GM18498 (cell line): ENCODE data around the gene PADI2.

Experiments
- ATAC-seq: cut with Tn5 transposase; IDR thresholded peaks from one replicate; pipeline ENCODE4 v1.9.1; 2021; ENCODE audit warnings: mild to moderate bottlenecking, moderate library complexity; ENCODE audit not compliant: unreplicated experiment

The PADI2 gene

DNA sequence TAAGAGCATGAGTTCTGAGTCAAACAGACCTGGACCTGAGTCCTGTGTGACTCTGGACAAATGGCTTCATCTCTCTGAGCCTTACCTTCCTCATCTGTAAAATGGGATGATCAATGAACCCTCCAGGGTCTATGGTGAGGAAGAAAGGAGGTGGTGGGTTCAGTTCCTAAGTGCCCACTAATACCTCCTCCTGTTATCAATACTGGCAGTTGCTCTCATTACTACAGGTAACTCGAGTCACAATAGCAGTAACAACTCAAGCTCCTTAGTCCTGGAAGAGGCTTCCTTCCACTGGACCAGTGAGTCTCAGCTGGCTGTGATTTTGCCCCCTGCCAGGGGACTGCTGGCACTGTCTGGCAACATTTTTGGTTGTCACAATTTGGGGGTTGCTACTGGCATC, 2.6 kb downstream of the PADI2 start:
- no peak for ATAC-seq

GRCh38 chr1:17113963-17114362, 5.3 kb downstream of the PADI2 start:
- no peak for ATAC-seq

DNA sequence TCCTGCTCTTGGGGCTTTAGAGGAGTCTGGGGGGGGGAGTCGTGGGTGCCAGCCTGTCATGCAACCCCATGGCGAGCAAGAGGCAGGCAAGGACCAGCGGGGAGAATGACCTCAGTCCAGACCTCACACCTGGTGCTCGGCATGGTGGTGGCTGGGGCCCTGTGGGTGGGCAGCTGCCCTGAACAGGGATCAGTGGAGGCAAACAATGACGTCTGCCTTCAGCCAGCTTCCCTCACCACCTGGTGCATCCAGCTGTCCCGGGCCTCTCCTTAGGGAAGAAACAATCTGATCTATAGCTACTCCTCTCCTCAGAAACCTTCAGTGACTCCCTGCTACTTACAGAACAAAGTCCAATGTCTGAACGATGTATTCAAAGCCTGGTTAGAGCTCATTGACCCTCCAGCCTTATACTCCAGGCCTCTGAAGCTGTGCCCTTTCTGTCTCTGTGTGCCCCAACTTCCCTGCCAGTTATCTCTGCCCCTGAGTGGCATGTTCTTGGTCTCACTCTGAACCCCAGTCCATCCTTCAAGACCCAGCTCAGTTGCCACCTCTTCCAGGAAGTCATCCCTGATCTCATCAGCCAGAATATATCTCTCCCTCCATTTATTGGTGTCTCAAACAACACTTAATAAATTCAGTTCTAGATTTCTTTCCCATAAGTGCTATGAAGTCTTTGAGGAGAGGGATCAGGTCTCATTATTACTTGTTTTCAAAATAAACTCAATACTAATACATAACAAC, 6.6 kb downstream of the PADI2 start:
- ATAC-seq = no peak

GRCh38 chr1:17112076-17112475, 7.2 kb downstream of the PADI2 start:
- no peak for ATAC-seq

- ATAC-seq = no peak
Measured at GRCh38 chr1:17110555-17110926, 8.7 kb downstream of the PADI2 start.

GRCh38 chr1:17109892-17110554, 9.2 kb downstream of the PADI2 start:
- ATAC-seq = no peak

- ATAC-seq = no peak
Measured at GRCh38 chr1:17108786-17109185, 10.5 kb downstream of the PADI2 start.

DNA sequence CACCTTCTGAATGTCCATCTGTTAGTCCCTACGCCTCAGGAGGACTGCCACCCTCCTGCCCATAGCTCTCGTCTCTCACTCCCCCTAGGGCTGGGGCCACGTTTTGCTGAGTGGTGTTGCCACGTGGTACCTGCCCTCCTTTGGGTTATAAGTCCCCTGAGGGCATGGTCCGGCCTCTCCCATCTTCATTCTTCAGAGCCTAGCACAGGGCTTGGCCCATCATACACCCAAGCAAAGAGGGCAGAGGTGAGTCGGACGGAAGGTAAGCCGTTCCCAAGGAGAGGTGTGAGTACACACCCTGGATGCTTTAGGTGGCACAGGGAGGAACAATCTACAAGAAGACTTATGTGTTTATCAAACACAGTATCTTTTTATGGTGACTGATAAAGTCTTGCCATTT, 10.9 kb downstream of the PADI2 start:
- no peak for ATAC-seq

- no peak for ATAC-seq
Measured at GRCh38 chr1:17104782-17105181, 14.5 kb downstream of the PADI2 start.

DNA sequence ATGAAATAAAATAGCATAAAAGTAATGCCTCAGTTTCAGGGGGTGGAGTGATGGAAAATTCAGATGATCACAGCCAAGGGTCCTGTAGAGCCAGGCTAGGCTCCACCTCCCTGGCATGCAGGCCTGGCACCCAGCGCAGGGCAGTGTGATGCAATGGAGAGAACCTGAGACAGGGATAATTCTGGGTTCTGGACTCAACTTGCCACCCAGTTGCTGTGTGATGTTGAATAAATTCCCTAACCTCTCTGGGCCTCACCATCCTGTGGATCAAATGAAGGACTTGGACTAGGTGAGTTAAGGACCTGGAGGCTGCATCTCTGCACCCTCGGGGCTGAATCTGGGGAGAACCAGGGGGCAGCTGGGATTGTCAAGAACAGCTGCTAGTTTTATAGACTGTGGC, 17.0 kb downstream of the PADI2 start:
- ATAC-seq = no peak

GRCh38 chr1:17101261-17101660, 18.0 kb downstream of the PADI2 start:
- no peak for ATAC-seq

DNA sequence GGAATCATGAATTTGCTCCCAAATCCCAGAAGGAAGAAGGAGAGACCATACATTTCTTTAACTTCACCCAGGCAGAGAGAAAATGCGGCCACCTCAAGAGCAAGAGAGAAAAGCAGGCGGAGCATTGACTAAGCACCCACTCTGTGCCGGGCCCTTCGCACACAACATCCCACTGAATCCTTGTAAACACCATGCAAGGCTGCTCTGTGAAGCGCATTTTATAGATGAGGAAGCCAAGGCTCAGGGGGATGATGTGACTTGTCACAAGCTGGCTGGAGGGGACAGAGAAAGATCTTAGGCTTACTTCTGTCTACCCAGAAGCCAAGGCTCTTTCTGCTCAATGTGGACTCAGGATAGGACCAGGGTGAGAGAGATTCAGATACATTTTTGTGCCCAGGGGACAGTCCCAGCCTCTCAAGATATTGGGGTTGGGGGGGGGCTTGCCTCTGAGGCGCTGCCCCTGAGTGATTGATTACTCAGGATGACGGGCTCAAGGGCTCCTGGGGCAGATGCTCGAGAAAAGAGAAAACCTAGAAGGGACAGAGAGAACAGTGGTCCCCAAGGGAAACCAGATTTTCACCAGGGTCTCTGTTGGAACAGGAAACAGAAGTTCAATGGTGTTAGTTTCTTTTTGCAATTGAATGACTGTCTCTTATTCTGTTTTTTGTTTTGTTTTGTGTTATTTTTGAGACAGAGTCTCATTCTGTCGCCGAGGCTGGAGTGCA, 19.5 kb downstream of the PADI2 start:
- peak; percentile 40 for ATAC-seq

DNA sequence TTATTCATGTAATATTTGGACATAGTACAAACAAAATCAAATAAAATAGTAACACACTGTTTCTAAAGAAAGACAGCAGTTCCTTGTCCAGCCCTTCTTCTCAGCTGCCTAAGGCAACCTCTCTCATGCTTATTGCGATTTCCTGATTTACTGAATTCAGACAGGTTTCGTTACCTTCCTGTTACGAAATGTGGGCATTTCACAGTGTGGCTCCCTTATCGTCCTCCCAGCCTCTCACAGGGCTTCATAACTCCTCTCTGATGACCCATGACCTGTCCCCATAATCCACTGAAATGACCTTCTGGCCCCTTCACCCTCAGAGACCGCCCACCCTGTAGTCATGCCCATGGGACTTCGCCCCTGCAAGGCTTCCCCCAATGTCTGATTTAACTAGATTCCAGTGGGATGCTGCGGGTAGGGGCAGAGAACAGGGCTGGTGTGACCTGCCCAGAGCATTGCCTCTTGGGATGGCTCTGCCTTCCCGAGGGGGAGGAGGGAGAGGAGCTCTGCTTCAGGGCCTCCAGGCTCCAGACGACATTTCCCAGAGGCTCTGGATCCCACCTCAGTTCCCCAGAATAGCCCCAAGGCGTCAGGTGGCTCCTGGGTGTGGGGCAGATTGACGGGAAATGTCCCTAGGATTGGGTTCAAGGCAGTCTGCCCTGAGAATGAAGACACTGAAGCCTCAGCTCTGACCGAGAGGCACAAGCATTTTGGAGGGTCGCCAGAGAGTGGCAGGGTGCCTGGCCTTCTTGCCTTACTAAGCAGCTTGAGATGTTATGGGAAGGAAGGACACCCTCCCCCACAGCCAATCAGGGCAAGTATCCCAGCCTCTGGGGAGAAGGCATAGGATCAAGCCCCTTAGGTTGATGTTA, 20.6 kb downstream of the PADI2 start:
- no peak for ATAC-seq

GRCh38 chr1:17097787-17098186, 21.5 kb downstream of the PADI2 start:
- ATAC-seq = no peak

GRCh38 chr1:17097147-17097546, 22.1 kb downstream of the PADI2 start:
- no peak for ATAC-seq

GRCh38 chr1:17096584-17096983, 22.7 kb downstream of the PADI2 start:
- no peak for ATAC-seq

DNA sequence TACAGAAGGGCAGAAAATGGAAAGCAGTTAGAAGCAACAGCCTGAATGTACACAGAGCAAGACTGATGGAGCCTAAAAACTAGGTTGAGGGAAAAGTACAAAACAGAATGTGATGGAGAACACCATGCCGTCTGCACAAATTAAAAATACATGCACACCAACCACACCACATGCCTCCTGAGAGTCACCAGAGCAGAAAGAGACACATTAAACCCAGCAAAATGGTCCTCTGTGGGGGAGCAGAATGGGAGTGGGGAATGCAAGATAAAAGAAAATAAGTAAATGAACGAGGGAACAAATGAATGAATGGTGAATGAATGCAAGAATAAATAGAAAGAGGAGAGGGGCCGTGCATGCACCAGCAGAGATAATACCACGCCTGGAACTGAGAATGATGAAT, 24.1 kb downstream of the PADI2 start:
- no peak for ATAC-seq

DNA sequence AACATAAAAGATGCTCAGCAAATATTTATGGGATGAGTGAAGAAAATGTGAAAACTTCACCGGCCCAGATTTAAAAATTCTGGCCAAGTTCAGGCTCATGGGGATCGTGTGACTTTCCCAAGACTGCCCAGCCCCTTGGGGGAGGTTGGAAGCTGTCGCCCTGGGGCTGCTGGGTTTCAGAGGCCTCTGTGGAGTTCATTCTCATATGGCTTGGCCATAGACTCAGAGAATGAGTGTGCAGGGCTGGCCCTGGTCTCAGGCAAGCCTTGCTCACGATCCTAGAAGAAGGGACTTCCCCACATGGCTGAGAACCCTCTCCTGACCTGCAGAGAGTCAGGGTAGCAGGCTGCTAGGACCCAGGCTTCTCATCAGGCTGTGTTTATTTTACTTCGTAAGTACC, 24.6 kb downstream of the PADI2 start:
- ATAC-seq = no peak

- ATAC-seq = no peak
Measured at GRCh38 chr1:17093822-17094393, 25.3 kb downstream of the PADI2 start.

GRCh38 chr1:17091252-17091651, 28.0 kb downstream of the PADI2 start:
- ATAC-seq = no peak

DNA sequence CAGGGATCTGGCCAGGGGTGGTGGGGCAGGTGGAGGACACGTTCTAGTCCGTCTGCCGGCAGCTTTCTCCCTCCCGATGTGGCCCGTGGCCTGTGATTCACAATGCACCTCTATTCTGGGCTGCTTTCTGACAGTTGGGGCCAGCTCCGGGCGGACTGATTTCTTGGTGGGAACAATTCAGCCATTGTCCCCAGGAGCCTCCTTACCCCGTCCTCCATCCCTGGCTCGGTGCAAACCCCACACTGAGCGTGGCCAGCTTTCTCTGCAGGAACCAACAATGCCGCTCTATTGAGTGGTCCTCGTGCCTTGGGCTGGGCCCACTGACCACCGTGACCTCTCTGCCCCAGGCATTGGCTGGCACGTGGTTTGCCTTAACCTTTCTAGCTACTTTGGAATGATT, 29.7 kb downstream of the PADI2 start:
- ATAC-seq = no peak
